ENCODE measurements around the gene KANK4.

KANK4 gene

GRCh38 chr1:62327360-62328055 is 8.3 kb upstream of the KANK4 start:
- TF ChIP-seq EP300 (IDR thresholded peaks at IDR 0.05; ENCODE audit: borderline replicate concordance), result no peak
- no peak for TF ChIP-seq MAX (IDR thresholded peaks at IDR 0.05)
- TF ChIP-seq USF1 (IDR thresholded peaks at IDR 0.05), result no peak
- no peak for TF ChIP-seq ZBTB7A (IDR thresholded peaks at IDR 0.05; ENCODE audit: low read depth)
- TF ChIP-seq CREB1 (IDR thresholded peaks at IDR 0.05; ENCODE audit: low read depth), result no peak
- no peak for TF ChIP-seq YY1 (IDR thresholded peaks at IDR 0.05; ENCODE audit: low read depth)
- TF ChIP-seq EGR1 (IDR thresholded peaks at IDR 0.05), result no peak
- TF ChIP-seq NFIC (IDR thresholded peaks at IDR 0.05), result no peak
- no peak for TF ChIP-seq TCF12 (IDR thresholded peaks at IDR 0.05; ENCODE audit: low read depth)
- no peak for TF ChIP-seq TAF1 (IDR thresholded peaks at IDR 0.05; ENCODE audit: low read depth)
- TF ChIP-seq FOXM1 (IDR thresholded peaks at IDR 0.05; ENCODE audit: borderline replicate concordance, low read depth), result no peak
- no peak for TF ChIP-seq RAD21 (IDR thresholded peaks at IDR 0.05; ENCODE audit: low read depth)
- TF ChIP-seq REST (IDR thresholded peaks at IDR 0.05; ENCODE audit: low read depth), result no peak
- no peak for TF ChIP-seq TEAD4 (IDR thresholded peaks at IDR 0.05)
- no peak for TF ChIP-seq CEBPB (IDR thresholded peaks at IDR 0.05)

- TF ChIP-seq TAF1 (IDR thresholded peaks at IDR 0.05; ENCODE audit: low read depth) (no peak), EGR1 (IDR thresholded peaks at IDR 0.05) (no peak), MAX (IDR thresholded peaks at IDR 0.05) (no peak), USF1 (IDR thresholded peaks at IDR 0.05) (no peak), CEBPB (IDR thresholded peaks at IDR 0.05) (no peak)
These were observed 6.4 kb upstream of the KANK4 start for GRCh38 chr1:62325681-62326080.

- no peak for TF ChIP-seq RAD21 (IDR thresholded peaks at IDR 0.05; ENCODE audit: low read depth)
- no peak for TF ChIP-seq REST (IDR thresholded peaks at IDR 0.05; ENCODE audit: low read depth)
- no peak for TF ChIP-seq TAF1 (IDR thresholded peaks at IDR 0.05; ENCODE audit: low read depth)
- no peak for TF ChIP-seq ZBTB7A (IDR thresholded peaks at IDR 0.05; ENCODE audit: low read depth)
- no peak for TF ChIP-seq EP300 (IDR thresholded peaks at IDR 0.05; ENCODE audit: borderline replicate concordance)
- no peak for TF ChIP-seq USF1 (IDR thresholded peaks at IDR 0.05)
- no peak for TF ChIP-seq MAX (IDR thresholded peaks at IDR 0.05)
- no peak for TF ChIP-seq EGR1 (IDR thresholded peaks at IDR 0.05)
- TF ChIP-seq TCF12 (IDR thresholded peaks at IDR 0.05; ENCODE audit: low read depth), result no peak
- TF ChIP-seq CREB1 (IDR thresholded peaks at IDR 0.05; ENCODE audit: low read depth), result no peak
- TF ChIP-seq TEAD4 (IDR thresholded peaks at IDR 0.05), result no peak
- TF ChIP-seq NFIC (IDR thresholded peaks at IDR 0.05), result no peak
- no peak for TF ChIP-seq YY1 (IDR thresholded peaks at IDR 0.05; ENCODE audit: low read depth)
These were observed 5.8 kb upstream of the KANK4 start for GRCh38 chr1:62325081-62325480.

- no peak for TF ChIP-seq REST (IDR thresholded peaks at IDR 0.05; ENCODE audit: low read depth)
- no peak for TF ChIP-seq EP300 (IDR thresholded peaks at IDR 0.05; ENCODE audit: borderline replicate concordance)
- TF ChIP-seq ZBTB7A (IDR thresholded peaks at IDR 0.05; ENCODE audit: low read depth), result no peak
- TF ChIP-seq CREB1 (IDR thresholded peaks at IDR 0.05; ENCODE audit: low read depth), result no peak
- no peak for TF ChIP-seq USF1 (IDR thresholded peaks at IDR 0.05)
- TF ChIP-seq TAF1 (IDR thresholded peaks at IDR 0.05; ENCODE audit: low read depth), result no peak
- no peak for TF ChIP-seq TEAD4 (IDR thresholded peaks at IDR 0.05)
- no peak for TF ChIP-seq CEBPB (IDR thresholded peaks at IDR 0.05)
- TF ChIP-seq EGR1 (IDR thresholded peaks at IDR 0.05), result no peak
- TF ChIP-seq RAD21 (IDR thresholded peaks at IDR 0.05; ENCODE audit: low read depth), result no peak
- TF ChIP-seq YY1 (IDR thresholded peaks at IDR 0.05; ENCODE audit: low read depth), result no peak
- TF ChIP-seq NFIC (IDR thresholded peaks at IDR 0.05), result no peak
- no peak for TF ChIP-seq MAX (IDR thresholded peaks at IDR 0.05)
- TF ChIP-seq FOXM1 (IDR thresholded peaks at IDR 0.05; ENCODE audit: borderline replicate concordance, low read depth), result no peak
- TF ChIP-seq TCF12 (IDR thresholded peaks at IDR 0.05; ENCODE audit: low read depth), result no peak
These were observed 2.2 kb upstream of the KANK4 start for GRCh38 chr1:62321446-62321845.
